MG63 (cell line): ENCODE measurements around the gene AGAP1. TPM values are rescaled to one million over a fixed set of nuclear protein-coding genes. Genes with fewer than 3 reads are reported as not detected.

Experiments
- DNase-seq: peaks from one replicate; pipeline ENCODE4 v3.0.0-alpha.2; 2020
- H3K27me3 ChIP-seq: fragments of 250-450 bp; sonication (Bioruptor Pico); 2 replicates; pipeline ENCODE4 v1.5.1; 2020; ENCODE audit warnings: mild to moderate bottlenecking, moderate library complexity
- H3K36me3 ChIP-seq: fragments of 250-450 bp; sonication (Bioruptor Pico); 2 replicates; pipeline ENCODE4 v1.5.1; 2020; ENCODE audit warnings: mild to moderate bottlenecking, moderate library complexity
- H3K4me3 ChIP-seq: fragments of 250-450 bp; sonication (Bioruptor Pico); 2 replicates; pipeline ENCODE4 v1.5.1; 2020; ENCODE audit warnings: mild to moderate bottlenecking, moderate library complexity
- H3K9me3 ChIP-seq: fragments of 250-450 bp; sonication (Bioruptor Pico); 2 replicates; pipeline ENCODE4 v1.5.1; 2020; ENCODE audit warnings: mild to moderate bottlenecking, moderate library complexity
- total RNA-seq: library from RNA; depleted of rRNA; stranded (reverse); fragments of >200 nt; shearing (Covaris generic); gene quantifications from 2 replicates; pipeline ENCODE4 v1.2.3, GENCODE V29; 2014; ENCODE audit warnings: low replicate concordance

The AGAP1 gene
- total RNA-seq, 1 experiment from 2014 or later = 8.8 TPM

DNA sequence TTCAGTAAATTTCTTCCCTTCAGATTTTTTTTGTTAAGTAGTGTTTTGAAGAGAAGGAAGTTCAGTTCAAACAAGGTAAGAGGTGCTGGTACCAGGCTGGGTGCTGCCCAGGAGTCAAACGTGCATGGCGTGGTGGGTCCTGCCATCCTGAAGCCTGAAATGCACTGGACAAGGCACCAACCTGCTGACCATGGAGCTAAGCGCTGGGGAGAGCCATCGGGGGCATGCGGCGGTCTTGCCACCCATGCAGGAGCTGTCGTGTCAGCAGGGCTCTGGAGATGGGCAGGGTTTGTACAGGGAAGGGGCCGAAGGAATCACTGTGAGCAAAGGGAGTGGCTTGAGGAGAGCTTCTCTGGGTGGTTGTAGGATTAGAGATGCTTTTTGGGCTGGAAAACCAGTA is 547.8 kb downstream of the AGAP1 start:
- H3K36me3 ChIP-seq = no peaks in the 10 kb centered on the region
- no peaks in the 10 kb centered on the region for H3K9me3 ChIP-seq
- no peak for DNase-seq
- H3K27me3 ChIP-seq = no peaks in the 10 kb centered on the region
- H3K4me3 ChIP-seq = no peak overlapping the region

DNA sequence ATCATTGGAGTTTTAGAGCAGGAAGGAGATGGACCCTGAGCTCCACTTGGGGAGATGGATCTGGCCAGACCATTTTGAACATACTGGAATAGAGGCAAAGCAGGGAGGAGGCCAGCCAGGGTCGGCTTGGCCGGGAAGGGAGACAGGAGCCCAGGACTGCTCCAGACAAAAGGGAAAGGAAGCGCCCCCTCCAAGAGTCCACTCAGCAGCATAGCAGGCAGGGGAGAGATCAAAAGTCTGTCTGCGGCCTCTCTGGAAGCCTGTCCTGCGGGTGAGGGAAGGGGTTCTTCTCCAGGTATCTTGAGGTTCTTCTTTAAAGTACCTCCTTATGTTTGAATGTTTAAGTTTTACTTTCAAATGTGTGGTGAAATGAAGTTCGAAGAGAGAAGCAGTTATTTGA is 548.2 kb downstream of the AGAP1 start:
- H3K4me3 ChIP-seq = no peak overlapping the region
- no peaks in the 10 kb centered on the region for H3K27me3 ChIP-seq
- no peaks in the 10 kb centered on the region for H3K36me3 ChIP-seq
- no peak for DNase-seq
- no peaks in the 10 kb centered on the region for H3K9me3 ChIP-seq

GRCh38 chr2:236044191-236044590 is 550.3 kb downstream of the AGAP1 start:
- no peaks in the 10 kb centered on the region for H3K9me3 ChIP-seq
- DNase-seq = no peak
- no peaks in the 10 kb centered on the region for H3K27me3 ChIP-seq
- H3K36me3 ChIP-seq = no peaks in the 10 kb centered on the region
- no peak overlapping the region for H3K4me3 ChIP-seq

DNA sequence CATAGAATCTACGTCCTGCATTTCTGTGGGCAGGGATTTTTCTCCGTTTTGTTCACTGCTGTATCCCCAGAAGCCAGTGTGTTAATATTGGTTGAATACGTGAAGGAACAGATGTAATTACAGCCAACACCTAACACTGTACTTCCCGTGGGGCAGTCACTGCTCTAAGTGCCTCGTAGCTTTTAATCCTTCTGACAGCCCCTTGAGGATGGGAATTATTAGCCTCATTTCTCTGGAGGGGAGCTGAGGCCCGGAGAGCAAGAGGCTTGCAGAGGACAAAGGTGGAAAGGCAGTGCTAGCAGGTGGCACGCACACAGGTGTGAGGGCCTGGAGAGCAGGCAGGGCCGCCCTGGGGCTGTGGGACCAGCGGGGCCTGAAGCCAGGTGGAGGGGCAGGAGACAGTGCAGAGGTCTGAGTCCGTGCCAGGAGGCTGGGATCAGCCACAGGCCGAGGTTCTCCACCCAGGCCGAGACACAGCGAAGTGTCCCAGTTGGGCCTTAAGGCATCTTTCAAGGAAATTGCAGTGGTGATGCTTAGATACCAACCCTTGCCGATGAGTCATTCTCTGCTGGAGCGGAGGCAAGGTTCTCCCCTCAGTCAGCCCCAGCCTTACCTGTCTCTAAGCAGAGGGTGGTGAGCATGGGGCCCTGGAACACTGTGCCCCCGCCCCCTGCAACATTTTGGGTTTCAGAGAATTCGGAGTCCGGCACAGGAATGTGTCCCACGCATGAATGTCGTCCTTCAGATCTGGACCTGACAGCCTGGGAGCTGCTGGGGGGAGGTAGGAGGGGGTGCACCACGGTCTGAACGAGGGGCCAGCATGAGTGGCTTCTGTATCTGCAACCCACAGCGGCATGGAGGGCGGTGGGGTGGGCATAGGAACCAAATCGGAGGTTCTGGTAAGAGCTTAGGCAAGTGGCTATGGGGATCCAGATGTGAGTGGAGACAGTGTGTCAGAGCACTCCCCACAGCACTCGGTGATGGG is 551.7 kb downstream of the AGAP1 start:
- DNase-seq = no peak
- Histone ChIP-seq H3K9me3 (no peaks in the 10 kb centered on the region), H3K4me3 (no peak overlapping the region), H3K27me3 (no peaks in the 10 kb centered on the region), H3K36me3 (no peaks in the 10 kb centered on the region)

DNA sequence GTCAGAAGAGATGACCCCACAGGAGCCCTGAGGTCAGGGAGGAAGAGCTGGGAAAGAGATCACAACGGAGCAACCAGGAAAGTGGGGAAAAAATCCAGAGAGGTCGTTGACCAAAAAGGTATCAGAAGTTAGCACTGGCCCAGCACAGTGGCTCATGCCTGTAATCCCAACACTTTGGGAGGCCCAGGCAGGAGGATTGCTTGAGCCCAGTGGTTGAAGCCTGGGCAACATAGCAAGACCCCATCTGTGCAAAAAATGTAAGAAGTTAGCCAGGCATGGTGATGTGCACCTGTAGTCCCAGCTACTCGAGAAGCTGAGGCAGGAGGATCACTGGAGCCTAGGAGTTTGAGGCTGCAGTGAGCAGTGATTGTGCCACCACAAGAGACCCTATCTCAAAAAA is 552.9 kb downstream of the AGAP1 start:
- no peak for DNase-seq
- Histone ChIP-seq H3K36me3 (no peaks in the 10 kb centered on the region), H3K9me3 (no peaks in the 10 kb centered on the region), H3K27me3 (no peaks in the 10 kb centered on the region), H3K4me3 (no peak overlapping the region)

GRCh38 chr2:236047176-236047575 is 553.3 kb downstream of the AGAP1 start:
- H3K9me3 ChIP-seq = no peaks in the 10 kb centered on the region

GRCh38 chr2:236047886-236048540 is 554.2 kb downstream of the AGAP1 start:
- Histone ChIP-seq H3K4me3 (no peak overlapping the region), H3K36me3 (no peaks in the 10 kb centered on the region), H3K27me3 (no peaks in the 10 kb centered on the region), H3K9me3 (no peaks in the 10 kb centered on the region)
- DNase-seq = no peak

More at GRCh38 chr2:236047176-236047575, 553.3 kb downstream of the AGAP1 start:
- H3K36me3 ChIP-seq = no peaks in the 10 kb centered on the region
- DNase-seq = no peak
- no peaks in the 10 kb centered on the region for H3K27me3 ChIP-seq
- H3K4me3 ChIP-seq = no peak overlapping the region

DNA sequence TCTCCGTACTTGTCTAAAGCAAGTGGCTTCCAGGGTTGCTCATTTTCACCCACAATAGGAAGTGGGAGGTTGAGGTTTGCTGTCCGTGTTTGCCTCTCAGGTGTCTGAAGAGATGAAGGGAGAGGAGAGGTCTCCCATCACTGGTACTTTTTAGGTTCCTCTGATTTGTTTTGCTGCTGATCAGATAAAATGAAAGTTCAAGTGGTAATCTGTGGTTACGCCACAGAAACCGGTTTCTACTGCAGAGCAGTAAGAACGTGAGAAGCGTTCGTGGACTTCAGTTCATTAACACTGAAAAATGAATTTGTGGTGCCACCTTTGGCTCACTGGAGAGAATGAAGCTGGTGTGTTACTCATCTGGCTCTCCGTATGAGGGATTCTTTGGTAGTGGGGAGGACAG is 556.1 kb downstream of the AGAP1 start:
- no peak for DNase-seq
- H3K27me3 ChIP-seq = no peaks in the 10 kb centered on the region
- no peak overlapping the region for H3K4me3 ChIP-seq
- no peaks in the 10 kb centered on the region for H3K36me3 ChIP-seq
- H3K9me3 ChIP-seq = no peaks in the 10 kb centered on the region

DNA sequence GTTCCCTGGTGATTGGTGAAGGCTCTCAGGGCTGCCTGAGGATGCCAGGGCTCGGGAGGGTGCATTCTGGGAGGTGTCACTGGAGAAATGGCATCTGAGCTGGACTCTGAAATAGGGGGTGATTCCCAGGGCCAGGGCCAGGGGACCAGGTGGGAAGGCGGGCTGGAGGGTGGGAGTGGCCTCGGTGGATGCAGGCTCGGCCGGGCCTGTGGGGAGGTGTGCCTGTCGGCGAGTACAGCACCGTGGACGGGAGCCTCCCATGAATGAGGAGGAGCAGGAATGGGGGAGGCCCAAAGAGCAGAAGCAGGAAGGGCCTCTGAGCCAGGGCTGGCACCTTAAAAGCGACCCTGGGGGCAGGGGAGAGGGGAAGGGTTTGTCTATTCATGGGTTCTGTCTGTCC is 557.5 kb downstream of the AGAP1 start:
- Histone ChIP-seq H3K36me3 (no peaks in the 10 kb centered on the region), H3K27me3 (no peaks in the 10 kb centered on the region), H3K4me3 (no peak overlapping the region), H3K9me3 (no peaks in the 10 kb centered on the region)
- no peak for DNase-seq

DNA sequence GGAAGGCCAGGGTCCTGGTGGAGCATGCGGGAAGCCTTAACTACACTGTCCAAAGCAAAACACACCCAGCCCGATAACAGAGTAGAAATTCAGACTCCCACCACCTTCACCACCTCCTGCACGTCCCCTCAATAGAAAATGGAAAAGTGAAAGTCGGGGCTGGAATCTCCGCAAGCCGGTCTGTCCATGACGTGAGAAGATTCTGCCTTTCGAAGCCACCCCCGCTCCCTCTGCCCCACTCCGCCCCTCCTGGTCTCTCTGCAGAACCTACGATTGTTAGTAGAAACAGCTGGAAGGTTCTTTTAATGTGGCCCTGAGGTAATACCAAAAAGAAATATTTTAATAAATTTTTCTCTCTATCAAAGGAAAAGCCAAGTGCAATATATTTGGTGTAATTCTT is 558.0 kb downstream of the AGAP1 start:
- DNase-seq = no peak
- Histone ChIP-seq H3K27me3 (no peaks in the 10 kb centered on the region), H3K36me3 (no peaks in the 10 kb centered on the region), H3K4me3 (no peak overlapping the region), H3K9me3 (no peaks in the 10 kb centered on the region)

GRCh38 chr2:236052206-236052605 is 558.4 kb downstream of the AGAP1 start:
- Histone ChIP-seq H3K4me3 (no peak overlapping the region), H3K27me3 (no peaks in the 10 kb centered on the region), H3K9me3 (no peaks in the 10 kb centered on the region), H3K36me3 (no peaks in the 10 kb centered on the region)
- no peak for DNase-seq

- Histone ChIP-seq H3K9me3 (no peaks in the 10 kb centered on the region), H3K36me3 (no peaks in the 10 kb centered on the region), H3K4me3 (no peak overlapping the region), H3K27me3 (no peaks in the 10 kb centered on the region)
- DNase-seq = no peak
Measured at GRCh38 chr2:236052926-236053821, 559.3 kb downstream of the AGAP1 start.

- DNase-seq = no peak
- Histone ChIP-seq H3K27me3 (no peaks in the 10 kb centered on the region), H3K4me3 (no peak overlapping the region), H3K36me3 (no peaks in the 10 kb centered on the region), H3K9me3 (no peaks in the 10 kb centered on the region)
Measured at GRCh38 chr2:236054125-236054524, 560.3 kb downstream of the AGAP1 start.

DNA sequence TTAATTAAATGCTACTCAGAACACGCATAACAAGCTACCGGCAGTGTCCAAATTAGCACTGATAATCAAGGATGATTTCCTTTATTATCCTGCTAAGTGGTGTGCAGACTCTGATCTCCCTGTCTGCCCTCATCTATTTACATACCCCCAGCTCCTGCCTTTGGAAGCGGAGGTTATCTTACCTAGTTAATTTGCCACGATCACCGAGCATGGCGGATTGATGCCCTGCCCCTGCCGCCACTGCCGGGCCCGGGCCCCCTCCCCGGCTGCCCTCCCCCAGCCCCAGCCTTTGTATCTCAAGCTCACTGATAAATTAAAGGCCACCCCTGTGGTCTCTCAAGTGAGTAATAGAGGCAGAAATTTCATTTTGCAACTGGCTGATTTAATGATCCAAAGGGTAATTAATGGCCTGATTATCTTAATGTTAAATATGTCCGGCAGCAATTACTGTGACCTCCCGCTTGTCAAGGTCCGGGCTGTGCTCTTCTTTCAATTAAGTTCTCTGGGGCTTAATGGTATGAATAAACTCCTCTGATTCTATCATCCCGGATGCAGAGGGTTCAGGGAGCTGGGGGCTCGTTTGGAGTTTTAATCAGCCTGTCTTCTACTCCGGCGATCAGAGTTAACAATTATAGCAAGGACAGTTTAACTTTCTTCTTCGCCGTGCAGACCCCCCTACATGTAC is 560.9 kb downstream of the AGAP1 start:
- no peak for DNase-seq
- Histone ChIP-seq H3K27me3 (no peaks in the 10 kb centered on the region), H3K4me3 (no peak overlapping the region), H3K36me3 (no peaks in the 10 kb centered on the region), H3K9me3 (no peaks in the 10 kb centered on the region)

- Histone ChIP-seq H3K27me3 (no peaks in the 10 kb centered on the region), H3K9me3 (no peaks in the 10 kb centered on the region)
- DNase-seq = no peak
Measured at GRCh38 chr2:236055471-236055870, 561.6 kb downstream of the AGAP1 start.

DNA sequence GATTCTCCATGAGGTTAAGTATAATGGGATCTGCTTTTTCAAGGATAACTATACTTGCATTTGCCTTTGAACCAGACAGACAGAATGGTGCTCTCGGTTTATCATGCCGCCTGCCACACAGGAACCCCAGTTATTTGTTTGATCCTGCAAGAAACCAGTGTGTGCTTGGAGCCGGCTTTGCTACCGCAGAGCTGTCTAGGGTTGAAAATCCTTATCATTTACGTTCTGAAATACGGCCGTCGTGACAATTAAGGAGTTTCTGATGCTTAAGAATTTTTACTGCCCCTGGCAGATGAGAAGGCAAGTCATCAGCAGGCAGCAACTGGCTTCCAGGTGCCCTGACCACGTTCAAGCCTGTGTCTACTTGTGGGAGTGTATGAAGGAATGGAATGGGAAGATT is 562.3 kb downstream of the AGAP1 start:
- H3K9me3 ChIP-seq = no peaks in the 10 kb centered on the region
- no peak overlapping the region for H3K4me3 ChIP-seq
- no peaks in the 10 kb centered on the region for H3K27me3 ChIP-seq
- DNase-seq = no peak
- no peaks in the 10 kb centered on the region for H3K36me3 ChIP-seq

More at GRCh38 chr2:236055471-236055870, 561.6 kb downstream of the AGAP1 start:
- Histone ChIP-seq H3K36me3 (no peaks in the 10 kb centered on the region), H3K4me3 (no peak overlapping the region)
